Pulmonary artery endothelial cell (primary cell): Measurements from ENCODE around the gene GPX4. TPM values are rescaled to one million over a fixed set of nuclear protein-coding genes. Genes with fewer than 3 reads are reported as not detected.

Experiments used
- DNase-seq: peaks from one replicate; pipeline ENCODE4 v3.0.0-alpha.2; 2011; ENCODE audit warnings: low read depth, low spot score
- total RNA-seq: library from RNA; depleted of rRNA; stranded (reverse); fragments of >200 nt; gene quantifications from 2 replicates; pipeline ENCODE4 v1.2.3, GENCODE V29; 2014

GPX4 gene
- total RNA-seq, 1 donor from 2014 or later: 410 TPM

DNA sequence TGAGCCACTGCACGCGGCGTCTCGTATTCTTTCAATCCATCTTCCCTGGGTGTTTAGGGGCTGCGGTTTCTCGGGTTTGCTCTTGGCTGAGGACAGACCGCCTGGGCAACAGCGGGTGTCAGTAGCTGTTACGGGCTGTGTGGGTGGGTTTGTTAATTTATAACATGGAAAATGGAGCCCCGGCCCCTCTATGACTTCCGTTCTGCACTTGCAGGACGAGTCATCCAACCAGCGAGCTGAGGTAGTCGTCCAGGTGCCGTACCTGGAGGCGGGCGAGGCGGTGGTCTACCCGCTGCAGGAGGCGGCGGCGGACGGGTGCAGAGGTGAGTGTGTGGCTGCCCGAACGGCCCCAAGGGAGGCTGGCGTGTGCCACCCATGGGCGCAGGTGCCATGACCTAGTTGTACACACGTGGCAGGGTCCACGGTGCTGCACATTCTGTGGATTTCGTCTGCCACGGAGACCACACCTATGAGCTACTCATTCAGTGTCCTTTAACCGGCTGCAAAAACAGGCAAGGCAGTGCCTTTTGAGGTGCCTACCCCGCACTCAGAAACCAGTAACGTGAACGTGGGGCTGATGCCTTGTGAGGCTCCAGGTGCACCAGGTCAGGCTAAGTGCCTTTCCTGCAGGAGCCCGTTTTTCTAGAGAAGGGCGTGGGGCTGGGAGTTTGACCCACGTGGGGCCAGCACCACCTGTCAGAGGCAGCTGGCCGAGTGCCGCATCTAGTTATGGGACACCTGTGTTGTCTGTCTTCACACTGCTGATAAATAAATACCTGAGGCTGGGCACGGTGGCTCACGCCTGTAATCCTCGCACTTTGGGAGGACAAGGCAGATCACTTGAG lies 19.5 kb upstream of the GPX4 start:
- DNase-seq: no peak

DNA sequence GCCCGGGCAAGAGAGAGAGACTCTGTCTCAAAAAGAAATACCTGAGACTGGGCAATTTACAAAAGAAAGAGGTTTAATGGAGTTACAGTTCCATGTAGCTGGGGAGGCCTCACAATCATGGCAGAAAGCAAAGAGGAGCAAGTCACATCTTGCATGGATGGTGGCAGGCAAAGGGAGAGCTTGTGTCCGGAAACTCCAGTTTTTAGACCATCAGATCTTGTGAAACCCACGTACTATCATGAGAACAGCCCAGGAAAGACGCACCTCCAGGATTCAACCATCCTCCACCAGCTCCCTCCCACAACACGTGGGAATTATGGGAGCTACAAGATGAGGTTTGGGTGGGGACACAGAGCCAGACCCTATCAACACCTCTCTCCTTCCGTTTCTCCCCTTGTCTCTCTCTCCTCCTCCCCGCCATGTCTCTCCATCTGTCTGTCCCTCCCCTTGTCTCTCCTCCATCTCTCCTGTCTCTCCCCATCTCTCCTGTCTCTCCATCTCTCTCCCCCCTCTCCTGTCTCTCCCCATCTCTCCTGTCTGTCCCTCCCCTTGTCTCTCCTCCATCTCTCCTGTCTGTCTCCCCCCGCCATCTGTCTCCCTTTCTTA lies 18.6 kb upstream of the GPX4 start:
- DNase-seq: no peak

GRCh38 chr19:1085676-1086442 lies 17.9 kb upstream of the GPX4 start:
- DNase-seq: no peak

DNA sequence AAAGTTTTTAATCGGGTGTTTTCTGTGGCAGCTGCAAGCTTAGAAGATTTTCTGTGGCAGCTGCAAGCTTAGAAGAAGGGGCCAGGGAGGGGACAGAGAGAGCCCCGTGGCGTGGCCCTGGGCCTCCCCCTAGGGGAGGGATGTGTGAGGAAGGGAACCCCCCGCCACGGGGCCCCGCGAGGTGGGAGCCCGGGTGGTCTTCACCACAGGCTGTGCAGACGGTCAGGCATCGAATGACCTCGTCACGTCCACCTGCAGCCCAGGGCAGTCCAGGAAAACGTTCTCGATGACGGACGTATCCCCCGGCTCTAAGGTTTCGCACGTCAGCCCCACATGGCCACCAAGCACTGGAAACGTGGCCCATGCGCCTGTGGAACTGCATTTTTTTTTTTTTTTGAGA lies 17.2 kb upstream of the GPX4 start:
- DNase-seq: no peak

DNA sequence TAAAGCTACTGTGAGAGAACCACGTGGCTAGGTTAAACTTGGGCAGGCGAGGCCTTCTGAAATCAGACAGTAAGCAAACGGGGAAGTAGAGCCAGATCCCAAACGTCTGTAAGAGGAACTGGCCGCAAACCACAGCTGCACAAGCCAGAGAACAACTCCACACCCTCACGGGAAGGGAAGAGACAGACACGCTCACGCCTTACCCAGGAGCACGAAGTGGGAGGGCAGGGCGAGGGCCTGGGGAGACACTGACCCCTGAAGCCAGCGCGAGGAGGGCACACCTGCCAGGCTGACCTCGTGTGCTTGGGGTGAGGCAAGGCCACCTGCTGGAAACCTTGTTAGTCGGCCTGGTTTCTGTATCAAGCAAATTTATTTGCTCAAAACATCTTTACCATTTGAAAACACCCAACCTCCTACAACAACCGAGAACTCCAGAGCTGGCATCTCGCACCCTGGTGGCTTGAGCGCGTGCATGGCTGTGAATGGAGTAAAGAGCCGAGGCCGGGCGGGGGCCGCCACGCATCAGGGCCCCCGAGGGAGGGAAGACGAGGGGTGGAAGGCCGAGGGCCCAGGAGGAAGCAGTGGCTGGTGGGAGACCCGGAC lies 15.9 kb upstream of the GPX4 start:
- DNase-seq: no peak

DNA sequence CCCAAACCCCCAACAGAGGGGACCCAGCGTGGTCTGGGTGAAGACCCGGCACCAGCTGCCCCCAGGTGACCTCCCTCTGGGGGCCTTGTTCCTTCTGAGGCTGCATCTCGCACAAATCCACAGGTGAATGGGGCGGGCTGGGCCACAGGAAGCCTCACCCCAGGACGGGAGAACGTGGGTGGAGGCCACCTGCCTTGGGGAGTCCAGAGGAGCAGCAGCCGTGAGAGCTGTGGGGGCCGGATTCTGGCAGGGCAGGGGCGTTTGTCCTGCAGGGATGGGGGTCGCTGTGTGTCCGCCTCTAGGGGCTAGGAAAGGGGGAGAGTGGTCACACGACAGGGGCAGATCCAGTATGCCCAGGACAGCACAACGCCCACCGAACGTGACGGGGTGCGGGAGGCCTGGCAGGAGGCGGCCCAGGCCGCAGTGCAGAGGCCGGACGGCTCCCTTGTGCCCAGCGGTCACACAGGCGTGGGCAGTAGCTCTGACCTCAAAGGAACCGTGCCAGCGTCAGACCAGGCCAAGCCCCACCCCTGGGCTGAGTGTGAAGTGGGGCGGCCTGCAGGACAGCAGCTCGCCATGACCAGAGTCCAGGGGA lies 15.3 kb upstream of the GPX4 start:
- no peak for DNase-seq

DNA sequence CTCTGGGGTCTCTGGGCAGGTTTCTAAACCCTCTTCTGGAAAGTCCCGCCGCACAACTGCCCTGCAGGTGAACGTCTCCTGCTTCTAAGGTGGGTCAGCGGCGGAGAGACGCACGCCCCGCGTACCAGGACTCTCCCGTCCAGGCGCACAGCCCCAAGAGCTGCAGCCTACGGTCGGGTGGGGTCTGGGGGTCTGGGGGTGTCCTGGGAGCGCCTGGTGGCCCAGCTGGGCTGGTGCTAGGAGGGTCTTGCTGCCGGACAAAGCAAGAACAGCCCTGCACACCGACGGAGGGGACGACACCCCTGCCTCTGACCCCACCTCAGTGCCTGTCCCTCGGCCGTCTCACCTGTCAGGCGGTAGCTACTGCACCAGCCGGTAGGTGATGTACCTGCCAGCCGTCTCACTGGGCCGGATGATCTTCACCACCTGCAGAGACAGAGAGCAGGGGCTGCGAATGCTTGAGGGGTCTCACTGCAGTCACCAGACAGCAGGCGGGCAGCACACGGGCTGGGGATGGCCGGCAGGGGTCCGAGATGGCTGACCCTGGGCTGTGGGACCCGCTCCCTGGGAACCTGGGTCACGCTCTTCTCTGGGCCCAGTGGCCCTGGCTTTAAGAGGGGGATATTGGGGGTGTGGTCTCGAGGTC lies 14.5 kb upstream of the GPX4 start:
- no peak for DNase-seq

- DNase-seq: no peak
Measured at GRCh38 chr19:1089891-1090290, 13.9 kb upstream of the GPX4 start.

DNA sequence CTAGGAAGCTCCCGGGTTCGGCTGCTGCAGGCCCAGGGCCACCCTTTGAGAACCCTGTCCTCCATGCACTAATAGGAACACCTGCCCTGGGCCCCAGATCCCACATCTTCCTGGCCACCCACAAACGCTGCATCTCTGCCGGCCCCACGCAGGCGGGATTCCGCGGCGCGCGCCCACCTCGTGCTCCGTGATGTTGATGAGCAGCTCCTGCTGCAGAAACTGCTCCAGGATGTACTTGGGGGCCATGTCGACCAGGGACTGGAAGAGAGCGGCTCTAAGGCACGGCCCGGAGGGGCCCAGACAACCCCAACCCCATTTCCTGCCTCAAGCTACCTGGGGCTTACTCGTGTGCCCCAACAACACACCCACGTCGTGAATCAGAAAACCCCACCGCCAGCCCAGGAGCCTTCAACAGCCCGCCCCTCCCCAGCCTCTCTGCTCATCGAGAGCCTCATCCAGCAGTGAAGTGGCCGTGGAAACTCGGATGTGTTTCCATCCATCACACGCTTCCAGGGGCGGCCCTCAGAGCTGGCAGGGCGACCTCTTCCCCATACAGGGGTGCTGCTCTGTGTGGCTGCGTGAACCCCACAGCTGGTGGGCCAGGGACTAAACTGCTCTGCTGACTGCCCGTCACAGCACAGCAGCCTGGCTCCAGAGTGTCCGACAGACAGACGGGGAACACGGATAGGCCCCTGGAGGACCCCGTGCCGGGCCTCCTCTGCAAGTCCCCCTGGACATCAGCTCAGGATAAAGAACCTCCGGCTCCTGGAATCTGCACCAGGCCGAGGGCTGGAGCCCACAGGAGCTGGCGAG lies 12.9 kb upstream of the GPX4 start:
- DNase-seq: no peak

DNA sequence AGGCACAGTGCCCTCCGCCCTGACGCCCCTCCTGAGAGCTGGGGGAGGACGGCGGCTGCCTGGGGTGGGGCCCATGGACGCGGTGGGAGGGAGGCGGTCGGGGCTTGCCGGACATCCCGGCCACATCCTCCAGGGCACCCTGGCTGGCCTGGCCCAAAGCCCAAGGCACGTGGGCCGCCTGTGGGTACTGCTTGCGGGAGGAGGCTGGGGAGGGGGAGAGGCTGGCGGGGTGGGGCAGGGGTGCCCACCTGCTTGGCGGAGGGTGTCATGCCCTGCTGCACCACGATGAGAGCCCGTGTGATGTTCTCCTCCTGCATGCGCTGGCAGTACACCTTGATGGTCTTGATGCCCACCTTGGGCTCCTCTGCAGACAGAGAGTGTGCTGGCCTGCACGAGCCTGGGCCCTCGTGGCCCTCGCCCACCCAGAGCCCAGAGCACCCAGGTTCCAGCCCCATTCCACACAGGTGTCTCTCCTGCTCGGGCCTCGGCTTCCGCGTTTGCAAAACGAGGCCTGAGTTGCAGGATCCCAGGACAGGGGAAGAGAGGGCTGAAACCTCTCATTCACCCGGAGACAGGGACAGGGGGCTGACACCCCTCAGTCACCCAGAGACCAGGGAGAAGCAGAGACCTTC lies 12.1 kb upstream of the GPX4 start:
- no peak for DNase-seq

- DNase-seq: no peak
Measured at GRCh38 chr19:1093330-1093729, 10.5 kb upstream of the GPX4 start.

GRCh38 chr19:1093811-1094553 lies 9.8 kb upstream of the GPX4 start:
- no peak for DNase-seq

- DNase-seq: no peak
Measured at GRCh38 chr19:1094655-1094977, 9.2 kb upstream of the GPX4 start.

DNA sequence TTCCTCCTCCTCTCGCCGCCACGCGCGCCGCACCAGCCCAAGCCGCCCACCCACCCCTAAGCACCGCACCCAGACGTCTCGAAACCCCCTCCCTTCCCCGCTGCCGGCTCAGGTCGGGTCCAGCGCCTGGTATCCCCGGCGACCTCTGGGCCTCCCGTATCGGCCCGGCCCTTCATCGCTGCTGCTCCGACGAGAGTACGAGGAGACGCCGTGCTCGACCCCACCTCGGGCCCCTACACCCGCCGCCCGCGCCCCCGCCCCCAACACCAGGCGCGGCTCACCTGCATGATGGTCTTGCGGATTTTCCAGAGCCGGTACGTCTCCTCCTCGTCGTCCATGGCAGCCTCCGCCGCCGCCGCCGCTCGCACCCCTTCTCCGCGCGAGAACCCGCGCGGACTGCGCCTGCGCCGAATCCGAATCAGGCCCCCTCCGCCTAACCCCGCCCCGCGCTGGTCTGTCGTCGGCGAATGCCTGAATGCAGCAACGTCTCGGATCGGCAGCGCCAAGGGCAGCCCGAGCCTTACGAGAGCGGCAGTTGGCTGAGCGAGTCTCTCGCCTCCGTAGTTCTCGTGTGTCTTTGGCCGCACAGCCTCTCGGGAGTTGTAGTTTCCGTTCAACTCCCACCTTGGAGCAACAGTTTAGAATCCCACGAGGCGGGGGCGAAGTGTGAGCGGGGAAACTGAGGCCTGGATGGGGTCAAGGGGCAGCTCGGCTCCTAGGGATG lies 8.7 kb upstream of the GPX4 start, which contains the start of gene POLR2E:
POLR2E (minus strand) TSS at position 398 of the 724 bp plus-strand sequence; CDS start at position 338, 60 bp downstream.
- DNase-seq: peak; percentile 94

DNA sequence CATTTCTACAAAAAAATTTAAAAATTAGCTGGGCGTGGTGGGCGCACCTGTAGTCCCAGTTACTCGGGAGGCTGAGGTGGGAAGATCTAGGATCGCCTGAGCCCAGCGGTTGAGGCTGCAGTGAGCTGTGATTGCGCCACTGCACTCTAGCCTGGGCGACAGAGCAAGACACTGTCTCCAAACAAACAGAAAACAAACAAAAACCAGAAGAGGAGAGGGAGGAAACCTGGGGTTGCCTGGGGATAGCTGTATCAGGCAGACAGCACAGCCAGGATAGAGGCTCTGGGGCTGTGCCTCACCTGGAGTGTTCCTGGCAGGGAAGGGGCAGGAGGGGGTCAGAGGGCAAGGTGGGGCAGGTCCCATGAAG lies 6.0 kb upstream of the GPX4 start:
- DNase-seq: no peak

GRCh38 chr19:1098177-1099051 lies 5.4 kb upstream of the GPX4 start:
- DNase-seq: no peak

DNA sequence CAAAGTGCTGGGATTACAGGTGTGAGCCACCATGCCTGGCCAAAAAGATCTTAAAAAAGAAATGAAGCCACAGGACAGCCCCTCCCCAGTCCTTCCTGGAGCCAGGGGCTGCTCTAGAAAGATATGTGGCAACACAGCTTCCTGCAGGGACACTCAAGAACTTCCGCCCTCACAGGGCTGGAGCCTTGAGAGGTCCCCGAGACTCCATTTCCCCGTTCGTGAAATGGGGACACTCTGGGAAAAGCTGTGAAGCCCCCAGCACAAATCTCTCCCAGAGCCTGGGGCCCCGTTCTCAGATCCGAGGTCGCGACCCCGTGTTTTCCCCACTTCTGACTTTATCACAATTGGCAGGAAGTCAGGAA lies 2.5 kb upstream of the GPX4 start:
- DNase-seq: no peak
